Testis (tissue), 2 donors: ENCODE results near the gene ADRA2C.

Experiments
- POLR2A ChIP-seq: fragments of 450-650 bp; IDR thresholded peaks from one replicate; pipeline ENCODE4 v1.6.1; 2017; ENCODE audit warnings: antibody characterized with exemption, mild to moderate bottlenecking, moderate library complexity
- TF ChIP-seq, protein P1 (sequence below), 3 experiments: fragments of 450-650 bp in 2 of 3; fragments of 200-600 bp in 1 of 3; sonication (generic) in 1 of 3; IDR thresholded peaks; one replicate each; pipeline ENCODE4 v1.5.1; 2016 to 2019; ENCODE audit warnings: antibody characterized with exemption in 3 of 3, mild to moderate bottlenecking in 2 of 3, moderate library complexity in 1 of 3

DNA sequence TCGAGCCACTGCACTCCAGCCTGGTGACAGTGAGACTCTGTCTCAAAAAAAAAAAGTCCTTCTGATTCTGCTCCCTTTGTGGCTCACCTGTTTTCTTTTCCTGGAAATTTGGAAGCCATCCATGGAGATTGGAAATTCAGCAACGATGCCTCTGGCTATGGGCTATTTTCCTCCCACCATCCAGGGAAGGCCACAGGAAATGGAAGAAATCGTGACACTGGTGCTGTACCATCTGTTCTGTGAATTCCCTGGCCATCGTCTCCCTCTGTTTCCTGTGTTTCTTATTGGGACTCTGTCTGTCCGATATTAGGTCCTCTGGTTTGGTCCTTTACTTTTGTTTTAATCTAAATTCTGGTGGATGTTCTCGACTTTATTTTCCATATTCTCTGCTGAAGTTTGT is 29.4 kb upstream of the ADRA2C start:
- TF ChIP-seq, protein P1, sequence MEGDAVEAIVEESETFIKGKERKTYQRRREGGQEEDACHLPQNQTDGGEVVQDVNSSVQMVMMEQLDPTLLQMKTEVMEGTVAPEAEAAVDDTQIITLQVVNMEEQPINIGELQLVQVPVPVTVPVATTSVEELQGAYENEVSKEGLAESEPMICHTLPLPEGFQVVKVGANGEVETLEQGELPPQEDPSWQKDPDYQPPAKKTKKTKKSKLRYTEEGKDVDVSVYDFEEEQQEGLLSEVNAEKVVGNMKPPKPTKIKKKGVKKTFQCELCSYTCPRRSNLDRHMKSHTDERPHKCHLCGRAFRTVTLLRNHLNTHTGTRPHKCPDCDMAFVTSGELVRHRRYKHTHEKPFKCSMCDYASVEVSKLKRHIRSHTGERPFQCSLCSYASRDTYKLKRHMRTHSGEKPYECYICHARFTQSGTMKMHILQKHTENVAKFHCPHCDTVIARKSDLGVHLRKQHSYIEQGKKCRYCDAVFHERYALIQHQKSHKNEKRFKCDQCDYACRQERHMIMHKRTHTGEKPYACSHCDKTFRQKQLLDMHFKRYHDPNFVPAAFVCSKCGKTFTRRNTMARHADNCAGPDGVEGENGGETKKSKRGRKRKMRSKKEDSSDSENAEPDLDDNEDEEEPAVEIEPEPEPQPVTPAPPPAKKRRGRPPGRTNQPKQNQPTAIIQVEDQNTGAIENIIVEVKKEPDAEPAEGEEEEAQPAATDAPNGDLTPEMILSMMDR (IDR thresholded peaks at IDR 0.05) = no peak
- TF ChIP-seq POLR2A = no peak
